ENCODE data around the gene CFAP69.

CFAP69 gene

GRCh38 chr7:90222811-90223725 lies 21.9 kb upstream of the CFAP69 start:
- Mint-ChIP-seq H3K4me1 (ENCODE audit: low read depth) (no peaks in the 10 kb centered on the region), H3K27me3 (ENCODE audit: low read depth) (peaks cover 14% of the 10 kb centered on the region), H3K4me3 (no peak overlapping the region), H3K9me3 (no peaks in the 10 kb centered on the region), H3K36me3 (ENCODE audit: low read depth) (no peaks in the 10 kb centered on the region), H3K27ac (no peak overlapping the region)
- no peak for DNase-seq (ENCODE audit: low spot score)

- Mint-ChIP-seq H3K4me3 (no peak overlapping the region), H3K4me1 (ENCODE audit: low read depth) (no peaks in the 10 kb centered on the region), H3K36me3 (ENCODE audit: low read depth) (no peaks in the 10 kb centered on the region), H3K9me3 (no peaks in the 10 kb centered on the region), H3K27ac (no peak overlapping the region), H3K27me3 (ENCODE audit: low read depth) (peaks cover 15% of the 10 kb centered on the region)
- no peak for DNase-seq (ENCODE audit: low spot score)
Measured at GRCh38 chr7:90224195-90224594, 20.8 kb upstream of the CFAP69 start.

- Mint-ChIP-seq H3K4me1 (ENCODE audit: low read depth) (no peaks in the 10 kb centered on the region), H3K36me3 (ENCODE audit: low read depth) (no peaks in the 10 kb centered on the region), H3K27ac (no peak overlapping the region), H3K4me3 (no peak overlapping the region), H3K27me3 (ENCODE audit: low read depth) (peaks cover 15% of the 10 kb centered on the region), H3K9me3 (no peaks in the 10 kb centered on the region)
- no peak for DNase-seq (ENCODE audit: low spot score)
Measured at GRCh38 chr7:90225181-90225580, 19.8 kb upstream of the CFAP69 start.

- Mint-ChIP-seq H3K27ac (no peak overlapping the region), H3K4me3 (no peak overlapping the region), H3K9me3 (no peaks in the 10 kb centered on the region), H3K4me1 (ENCODE audit: low read depth) (no peaks in the 10 kb centered on the region), H3K27me3 (ENCODE audit: low read depth) (peaks cover 14% of the 10 kb centered on the region), H3K36me3 (ENCODE audit: low read depth) (no peaks in the 10 kb centered on the region)
- no peak for DNase-seq (ENCODE audit: low spot score)
Measured at GRCh38 chr7:90225601-90226000, 19.4 kb upstream of the CFAP69 start.

GRCh38 chr7:90227259-90227658 lies 17.7 kb upstream of the CFAP69 start:
- Mint-ChIP-seq H3K27me3 (ENCODE audit: low read depth) (peaks cover 13% of the 10 kb centered on the region), H3K36me3 (ENCODE audit: low read depth) (no peaks in the 10 kb centered on the region)
- DNase-seq (ENCODE audit: low spot score): no peak

GRCh38 chr7:90229682-90230081 lies 15.3 kb upstream of the CFAP69 start:
- Mint-ChIP-seq H3K36me3 (ENCODE audit: low read depth) (no peaks in the 10 kb centered on the region), H3K9me3 (no peaks in the 10 kb centered on the region), H3K27ac (no peak overlapping the region), H3K4me1 (ENCODE audit: low read depth) (no peaks in the 10 kb centered on the region), H3K4me3 (no peak overlapping the region), H3K27me3 (ENCODE audit: low read depth) (peaks cover 8% of the 10 kb centered on the region)
- DNase-seq (ENCODE audit: low spot score): no peak

More at GRCh38 chr7:90227259-90227658, 17.7 kb upstream of the CFAP69 start:
- H3K27ac Mint-ChIP-seq: no peak overlapping the region
- H3K4me1 Mint-ChIP-seq (ENCODE audit: low read depth): no peaks in the 10 kb centered on the region
- no peak overlapping the region for H3K4me3 Mint-ChIP-seq
- H3K9me3 Mint-ChIP-seq: no peaks in the 10 kb centered on the region

- no peaks in the 10 kb centered on the region for H3K4me1 Mint-ChIP-seq (ENCODE audit: low read depth)
- no peaks in the 10 kb centered on the region for H3K9me3 Mint-ChIP-seq
- DNase-seq (ENCODE audit: low spot score): no peak
- H3K4me3 Mint-ChIP-seq: no peak overlapping the region
- no peak overlapping the region for H3K27ac Mint-ChIP-seq
- no peaks in the 10 kb centered on the region for H3K36me3 Mint-ChIP-seq (ENCODE audit: low read depth)
- peaks cover 5% of the 10 kb centered on the region for H3K27me3 Mint-ChIP-seq (ENCODE audit: low read depth)
Measured at GRCh38 chr7:90230834-90231233, 14.1 kb upstream of the CFAP69 start.

- H3K9me3 Mint-ChIP-seq: no peaks in the 10 kb centered on the region
- H3K4me1 Mint-ChIP-seq (ENCODE audit: low read depth): no peaks in the 10 kb centered on the region
- DNase-seq (ENCODE audit: low spot score): no peak
- no peak overlapping the region for H3K4me3 Mint-ChIP-seq
- H3K36me3 Mint-ChIP-seq (ENCODE audit: low read depth): no peaks in the 10 kb centered on the region
- H3K27ac Mint-ChIP-seq: no peak overlapping the region
- H3K27me3 Mint-ChIP-seq (ENCODE audit: low read depth): peaks cover 5% of the 10 kb centered on the region
Measured at GRCh38 chr7:90231304-90231703, 13.7 kb upstream of the CFAP69 start.

GRCh38 chr7:90232430-90232829 lies 12.5 kb upstream of the CFAP69 start:
- H3K4me1 Mint-ChIP-seq (ENCODE audit: low read depth): no peaks in the 10 kb centered on the region
- H3K27me3 Mint-ChIP-seq (ENCODE audit: low read depth): peaks cover 12% of the 10 kb centered on the region
- no peaks in the 10 kb centered on the region for H3K36me3 Mint-ChIP-seq (ENCODE audit: low read depth)
- no peaks in the 10 kb centered on the region for H3K9me3 Mint-ChIP-seq
- DNase-seq (ENCODE audit: low spot score): no peak
- no peak overlapping the region for H3K4me3 Mint-ChIP-seq
- H3K27ac Mint-ChIP-seq: no peak overlapping the region

- no peaks in the 10 kb centered on the region for H3K4me1 Mint-ChIP-seq (ENCODE audit: low read depth)
- H3K27me3 Mint-ChIP-seq (ENCODE audit: low read depth): peaks cover 9% of the 10 kb centered on the region
- no peak overlapping the region for H3K4me3 Mint-ChIP-seq
- DNase-seq (ENCODE audit: low spot score): no peak
- H3K27ac Mint-ChIP-seq: no peak overlapping the region
- H3K9me3 Mint-ChIP-seq: no peaks in the 10 kb centered on the region
- H3K36me3 Mint-ChIP-seq (ENCODE audit: low read depth): no peaks in the 10 kb centered on the region
Measured at GRCh38 chr7:90233569-90233968, 11.4 kb upstream of the CFAP69 start.

GRCh38 chr7:90236721-90237289 lies 8.2 kb upstream of the CFAP69 start:
- Mint-ChIP-seq H3K27me3 (ENCODE audit: low read depth) (peaks cover 15% of the 10 kb centered on the region), H3K4me3 (no peak overlapping the region), H3K36me3 (ENCODE audit: low read depth) (no peaks in the 10 kb centered on the region), H3K9me3 (no peaks in the 10 kb centered on the region), H3K4me1 (ENCODE audit: low read depth) (peaks cover 3% of the 10 kb centered on the region), H3K27ac (no peak overlapping the region)
- DNase-seq (ENCODE audit: low spot score): no peak

- DNase-seq (ENCODE audit: low spot score): no peak
- Mint-ChIP-seq H3K4me3 (no peak overlapping the region), H3K9me3 (no peaks in the 10 kb centered on the region), H3K4me1 (ENCODE audit: low read depth) (peaks cover 3% of the 10 kb centered on the region), H3K27me3 (ENCODE audit: low read depth) (peaks cover 23% of the 10 kb centered on the region), H3K27ac (no peak overlapping the region), H3K36me3 (ENCODE audit: low read depth) (no peaks in the 10 kb centered on the region)
Measured at GRCh38 chr7:90238022-90238421, 7.0 kb upstream of the CFAP69 start.

- no peaks in the 10 kb centered on the region for H3K9me3 Mint-ChIP-seq
- no peak overlapping the region for H3K27ac Mint-ChIP-seq
- H3K4me1 Mint-ChIP-seq (ENCODE audit: low read depth): peaks cover 3% of the 10 kb centered on the region
- no peak overlapping the region for H3K4me3 Mint-ChIP-seq
- no peak for DNase-seq (ENCODE audit: low spot score)
- no peaks in the 10 kb centered on the region for H3K36me3 Mint-ChIP-seq (ENCODE audit: low read depth)
- peaks cover 26% of the 10 kb centered on the region for H3K27me3 Mint-ChIP-seq (ENCODE audit: low read depth)
Measured at GRCh38 chr7:90238583-90238982, 6.4 kb upstream of the CFAP69 start.

GRCh38 chr7:90239050-90239449 lies 5.9 kb upstream of the CFAP69 start:
- Mint-ChIP-seq H3K9me3 (no peaks in the 10 kb centered on the region), H3K36me3 (ENCODE audit: low read depth) (no peaks in the 10 kb centered on the region), H3K27ac (no peak overlapping the region), H3K27me3 (ENCODE audit: low read depth) (peaks cover 30% of the 10 kb centered on the region), H3K4me3 (no peak overlapping the region), H3K4me1 (ENCODE audit: low read depth) (peaks cover 3% of the 10 kb centered on the region)
- no peak for DNase-seq (ENCODE audit: low spot score)

Measured in T-helper 2 cell treated with Interferon-gamma antibody and Interleukin-4, amounts not matched to agents 5 μg/mL and 100 μg/mL, for 36 hours (primary cell).